ENCODE measurements around the gene WASHC3. TPM values are rescaled to one million over a fixed set of nuclear protein-coding genes. Genes with fewer than 3 reads are reported as not detected.

Gene WASHC3
- polyA plus RNA-seq, 1 donor from 2014 or later: 96.0 TPM

GRCh38 chr12:102062419-102062806, 622 bp upstream of the WASHC3 start:
- Mint-ChIP-seq H3K4me3 (peak overlapping the region; percentile 95 to 99 (median 98)), H3K9me3 (peaks cover 0 to 5% (median 4%) of the 10 kb centered on the region in 3 donors), H3K36me3 (peaks cover 4% of the 10 kb centered on the region), H3K27ac (peak overlapping the region in 2 of 3 donors; percentile 84 to 100), H3K4me1 (peaks cover 11 to 21% (median 12%) of the 10 kb centered on the region in 3 donors), H3K27me3 (no peaks in the 10 kb centered on the region)

DNA sequence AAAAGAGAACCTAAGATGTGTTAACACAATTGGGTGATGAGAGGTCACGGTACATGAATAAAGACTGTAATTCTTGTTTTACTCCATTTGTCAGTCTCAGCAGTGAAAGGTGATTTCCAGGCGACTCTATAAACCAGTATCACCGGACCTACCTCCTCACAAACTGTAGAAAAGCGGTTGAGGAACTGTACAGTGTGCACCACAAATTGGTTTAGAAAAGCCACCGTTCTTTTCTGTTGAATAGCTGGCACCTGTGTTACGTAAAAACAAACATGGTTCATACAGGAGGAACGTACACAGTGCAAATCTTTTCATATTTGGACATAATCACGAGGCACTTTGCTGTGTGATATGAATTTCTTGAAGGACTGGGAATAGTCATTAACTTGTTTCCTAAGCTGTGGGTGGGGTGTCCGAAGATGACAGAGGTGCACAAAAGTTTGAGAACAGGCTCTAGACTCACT, 663 bp downstream of the WASHC3 start:
- Mint-ChIP-seq H3K27ac (peak overlapping the region; percentile 84 to 100 (median 99)), H3K4me1 (peaks cover 12 to 23% (median 18%) of the 10 kb centered on the region in 3 donors), H3K4me3 (peak overlapping the region; percentile 95 to 99 (median 98)), H3K9me3 (peaks cover 0 to 5% (median 4%) of the 10 kb centered on the region in 3 donors), H3K36me3 (peaks cover 7% of the 10 kb centered on the region), H3K27me3 (no peaks in the 10 kb centered on the region)

GRCh38 chr12:102059343-102059742, 2.4 kb downstream of the WASHC3 start:
- Mint-ChIP-seq H3K4me3 (peak overlapping the region in 1 of 4 donors; percentile 59), H3K4me1 (peaks cover 16 to 25% (median 24%) of the 10 kb centered on the region in 3 donors), H3K27ac (peak overlapping the region in 2 of 3 donors; percentile 14 to 25), H3K27me3 (no peaks in the 10 kb centered on the region), H3K36me3 (peaks cover 14% of the 10 kb centered on the region), H3K9me3 (peaks cover 0 to 5% (median 4%) of the 10 kb centered on the region in 3 donors)

DNA sequence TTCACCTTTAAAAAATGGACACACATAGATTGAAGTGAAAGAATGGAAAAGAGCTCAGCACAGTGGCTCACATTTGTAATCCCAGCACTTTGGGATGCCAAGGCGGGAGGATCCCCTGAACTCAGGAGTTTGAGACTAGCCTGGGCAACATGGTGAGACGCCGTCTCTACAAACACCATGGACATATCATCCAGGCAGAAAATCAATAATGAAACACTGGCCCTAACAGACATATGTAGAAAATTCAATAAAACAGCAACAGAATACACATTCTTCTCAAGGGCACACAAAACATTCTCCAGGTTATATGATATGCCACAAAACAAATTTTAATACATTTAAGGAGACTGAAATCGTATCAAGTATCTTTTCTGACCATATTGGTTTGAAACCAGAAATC, 7.4 kb downstream of the WASHC3 start:
- peaks cover 0 to 4% (median 4%) of the 10 kb centered on the region in 3 donors for H3K9me3 Mint-ChIP-seq
- no peak overlapping the region for H3K4me3 Mint-ChIP-seq
- H3K27ac Mint-ChIP-seq: no peak overlapping the region
- H3K27me3 Mint-ChIP-seq: no peaks in the 10 kb centered on the region
- H3K36me3 Mint-ChIP-seq: peaks cover 20% of the 10 kb centered on the region
- H3K4me1 Mint-ChIP-seq: peaks cover 21 to 37% (median 29%) of the 10 kb centered on the region in 3 donors

- peaks cover 18% of the 10 kb centered on the region for H3K36me3 Mint-ChIP-seq
- H3K4me1 Mint-ChIP-seq: peaks cover 18 to 31% (median 25%) of the 10 kb centered on the region in 3 donors
- no peaks in the 10 kb centered on the region for H3K27me3 Mint-ChIP-seq
- H3K9me3 Mint-ChIP-seq: no peaks in the 10 kb centered on the region
- peak overlapping the region in 1 of 3 donors; percentile 16 for H3K27ac Mint-ChIP-seq
- no peak overlapping the region for H3K4me3 Mint-ChIP-seq
Measured at GRCh38 chr12:102053062-102053349, 8.8 kb downstream of the WASHC3 start.

GRCh38 chr12:102052192-102053061, 9.4 kb downstream of the WASHC3 start:
- Mint-ChIP-seq H3K9me3 (no peaks in the 10 kb centered on the region), H3K27ac (no peak overlapping the region), H3K27me3 (no peaks in the 10 kb centered on the region), H3K4me1 (peaks cover 16 to 31% (median 23%) of the 10 kb centered on the region in 3 donors), H3K36me3 (peaks cover 16% of the 10 kb centered on the region), H3K4me3 (no peak overlapping the region)

GRCh38 chr12:102051431-102051965, 10.3 kb downstream of the WASHC3 start:
- Mint-ChIP-seq H3K9me3 (no peaks in the 10 kb centered on the region), H3K4me3 (peak overlapping the region in 1 of 4 donors; percentile 2), H3K27ac (peak overlapping the region in 1 of 3 donors; percentile 2), H3K27me3 (no peaks in the 10 kb centered on the region), H3K36me3 (peaks cover 16% of the 10 kb centered on the region), H3K4me1 (peaks cover 14 to 29% (median 21%) of the 10 kb centered on the region in 3 donors)

GRCh38 chr12:102050660-102051430, 10.9 kb downstream of the WASHC3 start:
- no peaks in the 10 kb centered on the region for H3K9me3 Mint-ChIP-seq
- H3K27me3 Mint-ChIP-seq: no peaks in the 10 kb centered on the region
- H3K36me3 Mint-ChIP-seq: peaks cover 13% of the 10 kb centered on the region
- peak overlapping the region in 1 of 4 donors; percentile 2 for H3K4me3 Mint-ChIP-seq
- H3K27ac Mint-ChIP-seq: peak overlapping the region in 1 of 3 donors; percentile 39
- H3K4me1 Mint-ChIP-seq: peaks cover 14 to 26% (median 21%) of the 10 kb centered on the region in 3 donors

DNA sequence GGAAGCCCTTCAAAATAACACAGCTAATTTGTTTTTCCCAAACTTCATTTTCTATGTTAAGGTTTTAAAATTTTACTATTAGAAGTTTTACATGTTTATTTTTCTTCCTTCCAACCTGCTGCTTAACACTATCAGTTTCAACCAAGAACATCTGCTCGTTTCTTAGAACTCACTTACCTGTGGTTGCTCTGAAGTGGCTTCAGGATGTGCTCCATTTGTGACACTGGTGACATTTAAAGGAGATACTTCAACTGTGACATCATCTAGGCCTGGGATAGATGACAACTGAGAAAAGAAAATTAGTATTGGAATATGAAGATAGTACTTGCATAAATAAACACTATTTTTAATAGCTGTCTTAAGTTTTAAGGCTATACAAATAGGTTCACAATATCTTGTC, 17.9 kb downstream of the WASHC3 start:
- H3K4me3 Mint-ChIP-seq: no peak overlapping the region
- H3K27ac Mint-ChIP-seq: no peak overlapping the region
- H3K4me1 Mint-ChIP-seq: peaks cover 0 to 2% (median 0%) of the 10 kb centered on the region in 3 donors
- H3K36me3 Mint-ChIP-seq: no peaks in the 10 kb centered on the region
- no peaks in the 10 kb centered on the region for H3K27me3 Mint-ChIP-seq
- H3K9me3 Mint-ChIP-seq: no peaks in the 10 kb centered on the region

DNA sequence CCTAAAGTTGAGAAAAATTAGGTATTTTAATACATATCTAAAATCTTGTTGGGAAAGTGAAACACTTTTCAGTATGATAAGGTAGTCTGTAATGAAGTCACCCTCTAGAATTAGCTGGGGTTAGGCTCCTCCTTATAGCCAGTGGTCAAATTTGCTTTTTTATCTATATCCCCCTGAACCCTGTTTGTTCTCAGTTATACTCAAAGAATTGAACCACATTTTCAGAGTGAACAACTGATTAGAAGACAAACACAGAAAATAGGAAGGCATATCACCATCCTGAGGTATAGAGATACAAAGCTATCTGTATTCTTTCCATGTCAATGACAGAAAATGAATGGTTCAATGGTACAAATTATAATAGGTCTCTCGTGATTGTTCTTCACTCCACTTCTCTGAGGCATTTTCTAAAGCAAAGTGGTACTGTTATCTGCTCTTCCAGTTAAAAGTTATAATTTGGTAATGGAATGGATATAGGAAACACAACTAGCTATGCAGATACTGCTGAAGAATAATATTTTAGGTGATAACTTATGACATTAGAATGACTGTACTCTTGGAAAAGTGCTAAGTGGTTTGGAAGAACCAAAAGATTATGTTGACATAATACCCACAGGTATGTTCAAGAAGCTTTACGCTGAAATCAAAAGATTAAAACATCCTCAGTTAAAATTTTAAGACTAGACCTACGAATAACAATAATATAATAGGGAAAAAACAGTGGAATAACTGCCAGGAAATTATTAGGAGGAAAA, 27.6 kb downstream of the WASHC3 start:
- H3K27ac Mint-ChIP-seq: peak overlapping the region in 1 of 3 donors; percentile 53
- peaks cover 0 to 2% (median 0%) of the 10 kb centered on the region in 3 donors for H3K4me1 Mint-ChIP-seq
- H3K36me3 Mint-ChIP-seq: peaks cover 6% of the 10 kb centered on the region

DNA sequence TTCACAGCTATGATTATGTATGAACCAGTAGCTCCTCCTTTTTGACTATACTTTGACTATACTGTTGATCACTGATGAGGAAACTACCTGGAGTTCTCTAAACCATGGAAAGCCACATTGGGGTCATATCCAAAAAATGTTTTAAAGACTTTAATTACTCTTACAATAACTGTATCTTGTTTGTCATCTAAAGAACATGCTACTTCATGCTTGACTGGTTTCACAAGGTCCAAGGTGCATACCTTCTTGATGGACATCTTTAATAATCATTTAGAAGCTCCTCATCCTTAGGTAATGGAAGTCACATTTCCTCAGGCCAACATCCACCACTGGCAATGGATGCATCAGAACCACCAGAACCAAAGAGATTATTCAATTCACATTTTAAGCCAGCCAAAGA, 29.9 kb downstream of the WASHC3 start:
- Mint-ChIP-seq H3K4me3 (no peak overlapping the region), H3K27ac (no peak overlapping the region), H3K27me3 (no peaks in the 10 kb centered on the region), H3K9me3 (no peaks in the 10 kb centered on the region), H3K36me3 (peaks cover 9% of the 10 kb centered on the region), H3K4me1 (peaks cover 0 to 2% (median 0%) of the 10 kb centered on the region in 3 donors)

More for the DNA sequence above, 27.6 kb downstream of the WASHC3 start:
- no peaks in the 10 kb centered on the region for H3K27me3 Mint-ChIP-seq
- H3K4me3 Mint-ChIP-seq: no peak overlapping the region
- no peaks in the 10 kb centered on the region for H3K9me3 Mint-ChIP-seq

- no peak overlapping the region for H3K27ac Mint-ChIP-seq
- peaks cover 5% of the 10 kb centered on the region for H3K36me3 Mint-ChIP-seq
- no peaks in the 10 kb centered on the region for H3K27me3 Mint-ChIP-seq
- no peaks in the 10 kb centered on the region for H3K9me3 Mint-ChIP-seq
- H3K4me3 Mint-ChIP-seq: no peak overlapping the region
- peaks cover 0 to 2% (median 0%) of the 10 kb centered on the region in 3 donors for H3K4me1 Mint-ChIP-seq
Measured at GRCh38 chr12:102029141-102029540, 32.6 kb downstream of the WASHC3 start.

DNA sequence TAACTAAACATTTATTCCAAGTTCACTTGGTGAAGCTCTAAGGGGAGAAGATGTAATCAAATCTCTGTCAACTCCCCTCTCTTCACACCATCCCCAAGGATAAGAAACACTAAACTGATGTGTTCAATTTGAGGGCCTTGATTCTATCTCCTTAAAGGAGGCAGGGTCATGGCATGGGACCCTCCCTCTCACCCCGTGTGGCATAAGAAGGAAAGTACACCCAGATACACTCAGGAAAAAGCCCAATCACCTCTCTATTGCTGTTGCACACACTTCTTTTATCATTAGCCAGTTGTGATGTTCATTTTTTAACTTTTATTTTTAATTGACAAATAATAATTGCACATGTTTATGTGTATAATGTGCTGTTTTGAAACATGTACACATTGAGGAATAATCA, 35.1 kb downstream of the WASHC3 start:
- Mint-ChIP-seq H3K36me3 (peaks cover 6% of the 10 kb centered on the region), H3K4me1 (peaks cover 0 to 2% (median 0%) of the 10 kb centered on the region in 3 donors), H3K27ac (peak overlapping the region in 1 of 3 donors; percentile 18), H3K27me3 (no peaks in the 10 kb centered on the region), H3K9me3 (no peaks in the 10 kb centered on the region), H3K4me3 (no peak overlapping the region)

- no peak overlapping the region for H3K27ac Mint-ChIP-seq
- no peaks in the 10 kb centered on the region for H3K9me3 Mint-ChIP-seq
- H3K36me3 Mint-ChIP-seq: peaks cover 6% of the 10 kb centered on the region
- no peak overlapping the region for H3K4me3 Mint-ChIP-seq
- peaks cover 0 to 1% (median 0%) of the 10 kb centered on the region in 3 donors for H3K4me1 Mint-ChIP-seq
- H3K27me3 Mint-ChIP-seq: no peaks in the 10 kb centered on the region
Measured at GRCh38 chr12:102024765-102025164, 37.0 kb downstream of the WASHC3 start.

Measured in IgD-negative memory B cell (primary cell).